ENCODE data around the gene RGS14. TPM values are rescaled to one million over a fixed set of nuclear protein-coding genes. Genes with fewer than 3 reads are reported as not detected.

The RGS14 gene
- total RNA-seq, 2 donors from 2014 or later, result 41.3 to 50.8 TPM

GRCh38 chr5:177315411-177315810, 42.3 kb upstream of the RGS14 start:
- Mint-ChIP-seq H3K27ac (no peak overlapping the region), H3K36me3 (ENCODE audit: insufficient read depth in 2 of 2) (peaks cover 6 to 8% of the 10 kb centered on the region in 2 donors), H3K9me3 (no peaks in the 10 kb centered on the region), H3K4me1 (ENCODE audit: low read depth) (peaks cover 40% of the 10 kb centered on the region), H3K4me3 (no peak overlapping the region), H3K27me3 (ENCODE audit: low read depth) (no peaks in the 10 kb centered on the region)
- no peak for ATAC-seq (replicated peaks in 1 of 2)
- no peak for DNase-seq

- Mint-ChIP-seq H3K36me3 (ENCODE audit: insufficient read depth in 2 of 2) (peaks cover 3 to 5% of the 10 kb centered on the region in 2 donors), H3K4me3 (no peak overlapping the region), H3K27ac (no peak overlapping the region), H3K4me1 (ENCODE audit: low read depth) (peaks cover 35% of the 10 kb centered on the region), H3K9me3 (no peaks in the 10 kb centered on the region), H3K27me3 (ENCODE audit: low read depth) (no peaks in the 10 kb centered on the region)
- no peak for ATAC-seq (replicated peaks in 1 of 2)
- DNase-seq, result no peak
Observed at GRCh38 chr5:177316005-177316404, 41.7 kb upstream of the RGS14 start.

GRCh38 chr5:177317959-177318377, 39.8 kb upstream of the RGS14 start:
- ATAC-seq (replicated peaks in 1 of 2) (peak; percentile 55 to 68), DNase-seq (peak; percentile 72 to 76)
- H3K36me3 Mint-ChIP-seq (ENCODE audit: insufficient read depth in 2 of 2), result peaks cover 5 to 8% of the 10 kb centered on the region in 2 donors
- H3K9me3 Mint-ChIP-seq, result no peaks in the 10 kb centered on the region
- H3K27me3 Mint-ChIP-seq (ENCODE audit: low read depth), result no peaks in the 10 kb centered on the region
- H3K4me3 Mint-ChIP-seq, result no peak overlapping the region
- no peak overlapping the region for H3K27ac Mint-ChIP-seq
- H3K4me1 Mint-ChIP-seq (ENCODE audit: low read depth), result peaks cover 30% of the 10 kb centered on the region

- peaks cover 35% of the 10 kb centered on the region for H3K4me1 Mint-ChIP-seq (ENCODE audit: low read depth)
- H3K4me3 Mint-ChIP-seq, result no peak overlapping the region
- ATAC-seq (replicated peaks in 1 of 2) (peak; percentile 48 to 52), DNase-seq (no peak)
- H3K9me3 Mint-ChIP-seq, result no peaks in the 10 kb centered on the region
- no peaks in the 10 kb centered on the region for H3K27me3 Mint-ChIP-seq (ENCODE audit: low read depth)
- H3K27ac Mint-ChIP-seq, result no peak overlapping the region
- H3K36me3 Mint-ChIP-seq (ENCODE audit: insufficient read depth in 2 of 2), result peaks cover 5 to 8% of the 10 kb centered on the region in 2 donors
Observed at GRCh38 chr5:177319913-177320588, 37.7 kb upstream of the RGS14 start.

DNA sequence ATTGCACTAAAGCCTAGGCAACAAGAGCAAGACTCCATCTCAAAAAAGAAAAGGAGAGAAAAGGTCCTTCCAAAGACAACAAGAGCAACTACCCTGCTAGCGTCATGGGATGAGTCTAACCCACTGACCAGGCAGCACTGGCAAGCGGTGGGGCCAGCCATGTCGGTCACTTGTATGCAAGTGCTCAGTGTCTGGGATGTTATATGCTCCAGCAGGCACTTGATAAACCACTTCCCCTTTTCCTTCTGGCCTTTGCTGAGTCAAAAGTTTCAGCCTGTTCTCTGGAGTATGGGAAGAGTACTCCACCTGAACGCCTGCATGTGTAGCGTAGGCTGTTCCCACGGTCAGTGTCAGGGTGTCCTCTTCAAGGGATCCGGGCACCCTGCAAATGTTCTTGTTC, 36.8 kb upstream of the RGS14 start:
- DNase-seq (no peak), ATAC-seq (replicated peaks in 1 of 2) (no peak)
- Mint-ChIP-seq H3K9me3 (no peaks in the 10 kb centered on the region), H3K36me3 (ENCODE audit: insufficient read depth in 2 of 2) (peaks cover 5 to 8% of the 10 kb centered on the region in 2 donors), H3K27me3 (ENCODE audit: low read depth) (no peaks in the 10 kb centered on the region), H3K27ac (no peak overlapping the region), H3K4me3 (no peak overlapping the region), H3K4me1 (ENCODE audit: low read depth) (peaks cover 36% of the 10 kb centered on the region)

- H3K36me3 Mint-ChIP-seq (ENCODE audit: insufficient read depth in 2 of 2), result peaks cover 2 to 6% of the 10 kb centered on the region in 2 donors
- H3K4me3 Mint-ChIP-seq, result no peak overlapping the region
- no peaks in the 10 kb centered on the region for H3K27me3 Mint-ChIP-seq (ENCODE audit: low read depth)
- no peaks in the 10 kb centered on the region for H3K9me3 Mint-ChIP-seq
- peaks cover 33% of the 10 kb centered on the region for H3K4me1 Mint-ChIP-seq (ENCODE audit: low read depth)
- DNase-seq (no peak), ATAC-seq (replicated peaks in 1 of 2) (no peak)
- H3K27ac Mint-ChIP-seq, result no peak overlapping the region
Observed at GRCh38 chr5:177325868-177326381, 31.8 kb upstream of the RGS14 start.

DNA sequence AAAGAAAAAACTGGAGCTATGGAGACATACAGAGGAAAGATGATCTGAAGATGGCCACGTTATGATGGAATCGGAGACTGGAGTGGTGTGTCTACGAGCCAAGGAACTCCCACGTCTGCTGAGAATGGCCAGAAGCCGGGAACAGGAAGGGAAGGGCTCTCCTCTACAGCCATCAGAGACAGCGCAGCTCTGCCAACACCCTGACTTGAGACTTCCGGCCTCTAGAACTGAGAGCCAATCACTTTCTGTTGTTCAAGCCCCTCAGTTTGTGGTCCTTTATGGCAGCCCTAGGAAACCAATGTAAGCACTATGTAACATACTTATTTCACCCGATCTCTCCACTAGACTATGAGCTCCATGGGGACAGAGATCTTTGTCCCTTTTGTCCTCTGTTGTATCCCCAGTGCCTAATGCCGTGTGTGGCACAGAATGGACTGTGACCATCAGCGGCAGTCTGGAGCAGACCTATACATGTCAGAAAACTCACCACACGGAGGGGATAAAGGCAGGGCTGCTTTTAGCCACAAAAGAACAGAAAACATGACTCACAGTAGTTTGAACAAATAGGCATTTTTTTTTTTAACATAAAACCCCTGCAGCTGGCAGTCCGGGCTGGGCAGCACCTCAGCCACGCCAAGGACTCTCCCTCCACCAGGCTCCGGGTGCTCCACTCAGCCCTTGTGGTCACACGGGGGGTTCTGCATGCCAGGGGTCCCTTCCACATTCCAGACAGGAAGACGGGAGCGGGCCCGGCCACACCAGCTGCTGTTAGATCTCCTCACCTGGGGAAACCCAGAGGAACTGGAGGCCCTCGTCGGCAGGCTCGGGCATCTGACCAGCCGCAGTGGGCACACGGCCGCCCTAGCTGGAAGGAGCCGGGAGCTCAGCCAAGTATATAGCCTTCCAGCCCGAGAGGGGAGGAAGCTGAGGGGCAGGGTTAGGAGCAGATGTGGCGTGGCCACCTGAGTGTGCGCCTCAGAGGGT, 29.9 kb upstream of the RGS14 start:
- no peaks in the 10 kb centered on the region for H3K9me3 Mint-ChIP-seq
- H3K27ac Mint-ChIP-seq, result no peak overlapping the region
- peaks cover 0 to 8% of the 10 kb centered on the region in 2 donors for H3K36me3 Mint-ChIP-seq (ENCODE audit: insufficient read depth in 2 of 2)
- no peaks in the 10 kb centered on the region for H3K27me3 Mint-ChIP-seq (ENCODE audit: low read depth)
- peak; percentile 84 to 91 for ATAC-seq (replicated peaks in 1 of 2)
- peak overlapping the region; percentile 10 to 35 for H3K4me3 Mint-ChIP-seq
- DNase-seq, result peak in 1 of 2 donors; percentile 37
- peaks cover 31% of the 10 kb centered on the region for H3K4me1 Mint-ChIP-seq (ENCODE audit: low read depth)

DNA sequence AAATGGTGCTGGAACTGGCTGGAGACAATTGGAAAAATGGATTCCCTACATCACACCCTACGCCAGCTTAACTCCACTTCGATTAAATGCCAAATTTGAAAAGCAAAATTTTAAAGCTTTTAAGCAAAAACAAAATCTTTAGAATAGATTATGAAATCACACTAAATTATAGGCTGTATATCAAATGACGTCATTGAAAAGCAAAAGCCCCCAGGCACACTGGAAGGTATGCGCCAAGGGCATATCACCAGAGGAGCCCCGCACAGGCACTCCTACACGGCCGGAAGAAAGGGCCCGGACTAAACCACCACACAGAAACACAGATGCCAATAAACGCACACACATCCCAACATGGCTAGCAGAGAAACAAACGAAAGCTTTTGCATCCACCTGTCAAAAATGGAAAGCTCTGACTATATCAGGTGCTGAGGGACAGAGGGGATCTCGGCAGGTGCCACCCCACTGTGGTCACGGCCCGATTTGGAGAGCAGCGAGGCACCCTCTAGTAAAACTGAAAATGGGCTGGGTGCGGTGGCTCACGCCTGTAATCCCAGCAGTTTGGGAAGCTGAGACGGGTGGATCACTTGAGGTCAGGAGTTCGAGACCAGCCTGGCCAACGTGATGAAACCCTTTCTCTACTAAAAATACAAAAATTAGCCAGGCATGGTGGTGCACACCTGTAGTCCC, 29.0 kb upstream of the RGS14 start:
- no peak overlapping the region for H3K27ac Mint-ChIP-seq
- DNase-seq, result no peak
- no peak for ATAC-seq (replicated peaks in 1 of 2)
- no peaks in the 10 kb centered on the region for H3K9me3 Mint-ChIP-seq
- H3K4me1 Mint-ChIP-seq (ENCODE audit: low read depth), result peaks cover 28% of the 10 kb centered on the region
- no peak overlapping the region for H3K4me3 Mint-ChIP-seq
- no peaks in the 10 kb centered on the region for H3K27me3 Mint-ChIP-seq (ENCODE audit: low read depth)
- peaks cover 0 to 9% of the 10 kb centered on the region in 2 donors for H3K36me3 Mint-ChIP-seq (ENCODE audit: insufficient read depth in 2 of 2)

DNA sequence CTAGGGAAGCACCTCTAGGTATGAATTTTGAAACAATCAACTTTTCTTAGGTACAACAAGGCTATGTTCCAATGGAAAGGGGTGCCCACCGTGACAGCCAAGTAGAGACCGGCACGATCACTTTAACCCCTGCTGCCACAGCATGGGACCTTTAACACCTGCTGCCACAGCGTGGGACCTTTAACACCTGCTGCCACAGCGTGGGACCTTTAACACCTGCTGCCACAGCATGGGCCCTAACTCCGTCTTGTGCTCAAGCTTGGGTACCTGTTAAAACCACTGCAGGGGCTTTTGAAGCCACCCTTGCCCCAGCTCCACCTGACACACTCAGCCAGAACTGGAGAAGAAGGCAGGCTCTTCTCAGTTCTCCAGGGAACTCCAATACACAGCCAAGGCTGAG, 27.8 kb upstream of the RGS14 start:
- DNase-seq (no peak), ATAC-seq (replicated peaks in 1 of 2) (no peak)
- Mint-ChIP-seq H3K4me3 (no peak overlapping the region), H3K4me1 (ENCODE audit: low read depth) (peaks cover 22% of the 10 kb centered on the region), H3K36me3 (ENCODE audit: insufficient read depth in 2 of 2) (peaks cover 0 to 14% of the 10 kb centered on the region in 2 donors), H3K27me3 (ENCODE audit: low read depth) (no peaks in the 10 kb centered on the region), H3K27ac (no peak overlapping the region), H3K9me3 (no peaks in the 10 kb centered on the region)

GRCh38 chr5:177330991-177331842, 26.5 kb upstream of the RGS14 start:
- ATAC-seq (replicated peaks in 1 of 2) (no peak), DNase-seq (no peak)
- no peak overlapping the region for H3K27ac Mint-ChIP-seq
- peaks cover 0 to 19% of the 10 kb centered on the region in 2 donors for H3K36me3 Mint-ChIP-seq (ENCODE audit: insufficient read depth in 2 of 2)
- no peaks in the 10 kb centered on the region for H3K27me3 Mint-ChIP-seq (ENCODE audit: low read depth)
- H3K4me3 Mint-ChIP-seq, result no peak overlapping the region
- peaks cover 23% of the 10 kb centered on the region for H3K4me1 Mint-ChIP-seq (ENCODE audit: low read depth)
- H3K9me3 Mint-ChIP-seq, result no peaks in the 10 kb centered on the region

GRCh38 chr5:177332031-177332895, 25.5 kb upstream of the RGS14 start:
- H3K27ac Mint-ChIP-seq, result no peak overlapping the region
- peaks cover 28% of the 10 kb centered on the region for H3K4me1 Mint-ChIP-seq (ENCODE audit: low read depth)
- H3K27me3 Mint-ChIP-seq (ENCODE audit: low read depth), result no peaks in the 10 kb centered on the region
- H3K4me3 Mint-ChIP-seq, result no peak overlapping the region
- DNase-seq (no peak), ATAC-seq (replicated peaks in 1 of 2) (no peak)
- H3K9me3 Mint-ChIP-seq, result no peaks in the 10 kb centered on the region
- H3K36me3 Mint-ChIP-seq (ENCODE audit: insufficient read depth in 2 of 2), result peaks cover 0 to 24% of the 10 kb centered on the region in 2 donors

Data from activated T-cell treated with anti-CD3 and anti-CD28 coated beads, Interleukin-2, amount 50 U/mL, for 72 hours (primary cell).